Coronary artery (tissue), 2 donors: ENCODE measurements around the gene FBXL13.

Source experiments
- DNase-seq: peaks from one replicate; pipeline ENCODE4 v3.0.0-alpha.2; 2017; ENCODE audit warnings: low spot score
- H3K27ac ChIP-seq, 2 donors: fragments of 200-600 bp; sonication (generic); one replicate each; pipeline ENCODE4 v1.5.1; 2016 to 2019
- H3K4me3 ChIP-seq: fragments of 200-600 bp; sonication (generic); 2 replicates; pipeline ENCODE4 v1.5.1; 2016; ENCODE audit warnings: mild to moderate bottlenecking, moderate library complexity
- TF ChIP-seq, protein P1 (sequence below): fragments of 200-600 bp; sonication (generic); IDR thresholded peaks from one replicate; pipeline ENCODE4 v1.5.1; 2019; ENCODE audit warnings: antibody characterized with exemption

The FBXL13 gene

GRCh38 chr7:102864958-102865357 is 209.6 kb downstream of the FBXL13 start:
- no peak overlapping the region for H3K4me3 ChIP-seq
- DNase-seq, result no peak
- no peak overlapping the region for H3K27ac ChIP-seq
- TF ChIP-seq, protein P1, sequence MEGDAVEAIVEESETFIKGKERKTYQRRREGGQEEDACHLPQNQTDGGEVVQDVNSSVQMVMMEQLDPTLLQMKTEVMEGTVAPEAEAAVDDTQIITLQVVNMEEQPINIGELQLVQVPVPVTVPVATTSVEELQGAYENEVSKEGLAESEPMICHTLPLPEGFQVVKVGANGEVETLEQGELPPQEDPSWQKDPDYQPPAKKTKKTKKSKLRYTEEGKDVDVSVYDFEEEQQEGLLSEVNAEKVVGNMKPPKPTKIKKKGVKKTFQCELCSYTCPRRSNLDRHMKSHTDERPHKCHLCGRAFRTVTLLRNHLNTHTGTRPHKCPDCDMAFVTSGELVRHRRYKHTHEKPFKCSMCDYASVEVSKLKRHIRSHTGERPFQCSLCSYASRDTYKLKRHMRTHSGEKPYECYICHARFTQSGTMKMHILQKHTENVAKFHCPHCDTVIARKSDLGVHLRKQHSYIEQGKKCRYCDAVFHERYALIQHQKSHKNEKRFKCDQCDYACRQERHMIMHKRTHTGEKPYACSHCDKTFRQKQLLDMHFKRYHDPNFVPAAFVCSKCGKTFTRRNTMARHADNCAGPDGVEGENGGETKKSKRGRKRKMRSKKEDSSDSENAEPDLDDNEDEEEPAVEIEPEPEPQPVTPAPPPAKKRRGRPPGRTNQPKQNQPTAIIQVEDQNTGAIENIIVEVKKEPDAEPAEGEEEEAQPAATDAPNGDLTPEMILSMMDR, result no peak

GRCh38 chr7:102860351-102860811 is 214.2 kb downstream of the FBXL13 start:
- DNase-seq, result no peak
- TF ChIP-seq, protein P1, result no peak
- Histone ChIP-seq H3K27ac (peak overlapping the region; percentile 53 to 84), H3K4me3 (no peak overlapping the region)

- TF ChIP-seq, protein P1, result no peak
- H3K4me3 ChIP-seq, result no peak overlapping the region
- peak overlapping the region; percentile 53 to 84 for H3K27ac ChIP-seq
- no peak for DNase-seq
Measured at GRCh38 chr7:102859799-102860125, 214.8 kb downstream of the FBXL13 start.

DNA sequence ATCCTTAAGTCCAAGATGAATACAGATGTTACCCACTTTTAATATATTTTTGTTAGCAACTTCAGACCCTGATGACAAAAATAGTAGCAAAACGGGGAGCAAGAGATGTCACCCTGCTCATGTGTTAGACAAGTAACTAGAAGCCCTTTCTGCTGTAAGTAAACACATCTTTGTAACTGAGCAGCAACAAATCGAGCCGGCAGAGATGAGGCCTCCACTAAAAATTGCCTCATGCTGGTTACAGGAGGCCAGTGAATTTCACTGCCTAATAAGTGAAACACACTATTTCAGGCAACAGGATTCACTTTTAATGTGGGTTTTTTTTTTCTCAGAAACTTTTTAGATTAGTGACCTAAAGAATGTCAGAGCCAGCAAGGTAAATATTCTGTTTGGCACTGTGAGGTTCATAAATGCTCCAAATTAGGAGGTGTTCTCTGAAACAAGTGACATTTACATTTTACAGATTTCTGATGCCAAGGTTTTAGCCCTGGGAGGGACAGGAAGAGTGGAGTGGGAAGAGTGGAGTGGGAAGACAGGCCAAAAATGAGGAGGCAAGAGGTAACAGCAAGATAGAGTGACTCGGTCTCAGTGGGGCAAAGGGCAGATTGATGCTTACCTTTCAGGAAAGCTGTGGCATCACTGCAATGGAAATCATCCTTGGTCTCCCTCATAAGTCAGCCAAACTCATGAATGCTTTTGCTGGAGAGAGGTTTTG is 215.4 kb downstream of the FBXL13 start:
- no peak for DNase-seq
- TF ChIP-seq, protein P1, result no peak
- H3K4me3 ChIP-seq, result no peak overlapping the region
- H3K27ac ChIP-seq, result peak overlapping the region; percentile 53 to 84

DNA sequence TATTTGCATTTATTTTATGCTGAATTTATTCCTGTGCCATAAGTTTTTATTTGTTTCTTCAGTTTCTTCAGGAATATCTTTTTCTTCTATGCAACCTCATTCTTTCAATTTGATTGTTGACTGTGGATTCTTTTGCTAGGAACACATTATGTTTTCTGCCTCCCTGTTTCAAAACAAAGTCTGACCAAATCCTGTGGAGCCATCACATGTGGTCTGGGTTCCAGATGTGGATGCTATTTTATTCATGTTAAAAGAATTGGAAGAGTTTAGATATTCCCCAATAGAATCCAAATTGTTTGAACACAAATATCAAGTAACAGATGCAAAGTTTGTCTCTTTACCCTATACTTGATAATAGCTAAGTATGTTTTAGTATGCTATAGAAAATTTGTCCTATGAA is 218.6 kb downstream of the FBXL13 start:
- DNase-seq, result no peak
- no peak overlapping the region for H3K27ac ChIP-seq
- TF ChIP-seq, protein P1, result no peak
- no peak overlapping the region for H3K4me3 ChIP-seq

DNA sequence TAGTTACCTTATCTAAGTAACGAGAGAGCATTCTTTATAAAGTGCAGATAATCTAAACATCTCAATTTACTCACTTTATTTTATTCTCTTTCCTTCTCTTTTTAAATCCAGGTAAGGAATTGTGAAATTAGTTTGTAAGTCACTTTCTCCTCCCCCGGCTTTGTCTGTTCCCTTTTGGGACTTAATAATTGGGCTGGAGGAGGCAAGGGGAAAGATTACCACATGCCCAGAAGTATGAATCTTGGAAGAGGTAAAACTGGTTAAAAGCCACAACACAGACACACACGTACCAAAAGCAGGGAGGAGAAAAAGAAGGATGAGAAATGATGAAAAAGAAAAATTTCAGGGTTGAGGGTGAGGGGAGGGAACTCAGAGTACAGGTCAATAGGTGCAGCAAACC is 225.1 kb downstream of the FBXL13 start:
- no peak for DNase-seq
- no peak overlapping the region for H3K27ac ChIP-seq
- H3K4me3 ChIP-seq, result no peak overlapping the region
- TF ChIP-seq, protein P1, result no peak

- no peak for DNase-seq
- Histone ChIP-seq H3K4me3 (no peak overlapping the region), H3K27ac (no peak overlapping the region)
- TF ChIP-seq, protein P1, result no peak
Measured at GRCh38 chr7:102849079-102849478, 225.5 kb downstream of the FBXL13 start.
